HG02763 (cell line): ENCODE data around the gene GOLGA5.
"Not testable (repeated sequence)": the region's sequence is repeated elsewhere in the genome, so short reads cannot be mapped to it uniquely, and the experiment has no call there.

ENCODE experiments used
- ATAC-seq: cut with Tn5 transposase; IDR thresholded peaks from one replicate; pipeline ENCODE4 v1.9.1; 2021; ENCODE audit warnings: mild to moderate bottlenecking, moderate library complexity; ENCODE audit not compliant: unreplicated experiment

Gene GOLGA5

DNA sequence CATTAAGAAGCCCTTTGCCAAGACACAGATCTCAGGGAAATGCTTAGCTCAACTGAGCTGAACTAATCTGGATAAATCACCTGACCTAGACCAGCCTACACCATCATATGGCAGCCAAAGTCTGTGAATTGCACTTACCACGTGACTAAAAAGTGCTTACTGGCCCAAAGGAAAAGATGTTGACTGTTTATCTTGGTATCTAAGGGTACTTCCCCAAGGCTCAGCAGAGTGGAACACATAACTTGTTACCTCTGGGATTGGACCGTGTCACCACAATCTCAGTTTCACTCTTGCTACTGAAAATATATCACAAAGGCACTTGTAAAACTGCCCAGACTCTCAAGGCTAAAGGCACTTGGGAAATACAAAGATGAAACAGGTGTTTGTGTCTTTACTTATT is 18.8 kb upstream of the GOLGA5 start:
- peak; percentile 89 for ATAC-seq

DNA sequence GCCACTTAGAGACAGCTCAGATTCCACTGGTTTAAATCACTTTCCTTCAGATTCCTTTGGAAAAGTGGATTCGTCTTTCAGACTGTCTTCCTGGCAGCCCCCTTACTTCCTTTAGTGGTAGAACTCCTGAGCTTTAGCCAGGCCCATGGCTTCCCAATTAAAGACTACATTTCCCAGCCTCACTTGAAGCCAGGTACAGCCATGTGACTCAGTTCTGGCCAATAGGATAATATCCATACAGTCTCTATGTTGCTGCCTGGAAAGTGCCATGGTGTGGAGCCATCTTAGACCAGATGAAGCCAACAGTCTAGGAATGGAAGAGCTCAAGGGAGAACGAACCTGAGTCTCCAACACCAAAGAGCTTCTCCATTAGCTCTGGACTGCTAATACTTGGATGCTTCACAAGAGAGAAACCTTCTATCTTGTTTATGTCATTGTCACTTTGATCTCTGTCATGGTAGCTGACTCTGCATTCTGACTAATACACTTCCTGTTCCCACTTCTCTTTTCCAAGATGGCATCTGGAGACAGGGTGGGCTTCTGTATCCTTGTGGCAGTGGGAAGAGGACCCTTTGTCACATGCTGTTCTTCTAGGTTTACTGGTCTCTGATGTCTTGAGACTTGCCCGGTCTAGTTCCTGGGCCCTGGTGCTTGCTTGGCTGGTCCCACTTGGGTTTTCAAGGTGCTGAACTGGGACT is 15.1 kb upstream of the GOLGA5 start:
- not testable (repeated sequence) for ATAC-seq

DNA sequence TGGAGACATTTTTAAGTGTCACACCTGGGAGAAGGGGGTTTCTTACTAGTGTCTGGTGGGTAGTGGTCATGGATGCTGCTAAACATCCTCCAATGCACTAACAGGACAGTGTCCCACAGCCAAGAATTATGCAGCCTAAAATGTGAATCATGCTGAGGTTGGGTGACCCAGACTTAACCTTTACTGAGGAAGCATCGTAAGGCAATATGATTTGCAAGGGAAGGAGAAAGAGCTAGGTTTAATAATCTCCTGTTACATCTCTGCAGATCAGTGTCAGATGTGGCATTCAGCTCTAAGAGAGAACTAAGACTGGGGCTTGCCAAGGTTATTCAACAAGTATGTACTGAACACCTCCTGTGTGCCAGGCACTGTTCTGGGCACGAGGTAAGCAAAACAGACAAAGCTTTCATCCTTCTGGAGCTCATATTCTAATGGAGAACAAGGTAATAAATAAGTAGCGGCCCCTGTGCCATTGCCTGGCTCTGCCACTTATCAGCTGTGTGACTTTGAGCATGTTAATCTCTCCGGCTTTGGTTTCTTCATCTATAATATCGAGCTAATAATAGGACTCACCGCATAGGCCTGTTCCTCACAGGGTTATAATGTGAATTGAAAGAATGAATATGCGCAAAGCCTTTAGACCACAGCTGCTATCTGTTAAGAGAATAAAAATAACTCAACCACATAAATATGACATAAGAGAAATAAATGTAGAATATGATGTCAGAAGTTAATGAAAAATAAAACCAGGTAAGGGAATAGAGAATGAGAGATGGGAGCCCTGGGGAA is 13.5 kb upstream of the GOLGA5 start:
- no peak for ATAC-seq

DNA sequence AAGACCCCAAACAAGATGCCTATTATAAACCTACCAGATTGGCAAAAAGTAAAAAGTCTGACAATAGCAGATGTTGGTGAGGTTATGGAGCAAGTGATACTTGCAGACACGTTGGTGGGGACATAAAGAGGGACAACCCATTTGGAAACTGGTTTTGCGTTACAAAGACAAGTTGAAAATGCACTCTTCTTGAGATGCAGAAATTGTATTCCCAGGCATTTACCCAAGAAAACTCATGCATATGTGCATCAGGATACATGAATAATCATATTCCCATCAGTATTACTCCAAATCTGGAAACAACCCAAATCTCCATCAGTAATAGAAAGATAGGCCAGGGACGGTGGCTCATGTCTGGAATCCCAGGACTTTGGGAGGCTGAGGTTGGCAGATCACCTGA is 12.8 kb upstream of the GOLGA5 start:
- no peak for ATAC-seq

DNA sequence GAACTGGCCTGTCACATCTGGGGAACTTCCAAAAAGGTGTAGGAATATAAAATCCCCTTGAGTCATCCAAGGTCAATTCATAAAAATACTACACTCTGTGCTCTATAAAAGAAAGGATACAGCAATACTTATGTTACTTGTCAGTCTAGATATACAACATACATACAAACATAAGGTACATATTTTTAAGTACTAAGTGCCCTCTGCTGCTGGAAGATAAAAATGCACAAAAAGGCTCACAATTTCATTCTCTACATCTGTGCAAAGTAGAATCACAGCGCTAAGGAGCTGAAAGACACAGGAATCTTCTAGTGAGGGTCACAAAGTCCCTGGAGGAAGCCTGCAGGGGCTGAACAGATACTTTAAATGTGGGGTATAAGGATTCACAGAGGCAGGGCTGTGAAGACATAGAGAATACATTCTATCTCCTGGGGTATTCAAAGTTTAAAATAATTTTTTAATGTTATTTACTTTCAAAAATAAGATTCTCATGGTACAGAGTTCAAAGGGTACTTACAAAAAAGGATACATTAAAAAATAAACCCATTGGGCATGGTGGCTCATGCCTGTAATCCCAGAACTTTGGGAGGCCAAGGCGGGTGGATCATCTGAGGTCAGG is 10.2 kb upstream of the GOLGA5 start:
- ATAC-seq, result no peak

DNA sequence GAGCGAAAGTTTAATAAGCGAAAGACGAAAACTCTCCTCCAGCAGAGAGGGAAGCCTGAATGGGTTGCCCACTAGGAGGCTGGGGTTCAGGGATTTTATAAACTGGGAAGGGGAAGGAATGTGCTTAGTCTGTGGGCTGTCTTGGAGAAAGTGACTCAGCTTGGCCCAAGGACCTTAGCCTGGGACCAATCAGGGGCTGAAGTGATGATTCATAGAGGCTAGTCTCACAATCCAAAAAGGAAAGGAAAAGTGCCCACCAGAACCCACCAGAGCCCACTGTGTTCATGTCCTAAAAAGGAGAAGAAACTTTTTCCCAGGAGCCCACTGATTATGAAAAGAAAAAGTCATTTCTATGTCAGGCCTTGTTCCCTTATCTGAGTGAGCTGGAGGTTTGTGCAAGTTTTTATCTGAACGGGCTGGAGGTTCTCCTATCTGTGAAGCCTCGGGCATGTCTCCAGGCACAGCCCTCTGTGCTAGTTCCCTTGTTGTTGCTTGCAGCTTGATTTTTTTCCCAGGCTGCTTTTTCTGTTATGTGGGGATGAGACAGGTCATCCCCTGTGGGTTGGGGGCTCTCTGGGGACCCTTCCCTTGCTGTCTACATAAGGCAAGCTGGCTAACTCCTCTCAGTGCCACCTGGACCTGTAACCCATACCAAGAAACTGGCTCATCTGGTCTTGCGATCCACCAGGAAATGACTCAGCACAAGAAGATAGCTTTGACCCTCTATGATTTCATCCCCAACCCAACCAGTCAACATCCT is 8.3 kb upstream of the GOLGA5 start:
- no peak for ATAC-seq

DNA sequence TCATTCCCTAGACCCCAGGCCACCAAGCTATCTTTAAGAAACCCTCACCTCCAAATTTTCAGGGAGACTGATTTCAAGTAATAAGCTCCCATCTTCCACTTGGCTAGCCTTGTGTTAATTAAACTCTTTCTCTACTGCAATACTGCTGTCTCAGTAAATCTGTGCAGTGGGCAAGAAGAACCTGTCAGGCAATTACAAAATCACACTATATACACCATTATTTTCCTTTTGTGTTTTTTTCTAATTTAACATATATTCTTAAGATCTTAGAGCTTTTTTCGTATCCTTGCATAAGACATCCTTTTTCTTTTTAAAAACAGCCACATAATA is 7.7 kb upstream of the GOLGA5 start:
- ATAC-seq, result no peak

DNA sequence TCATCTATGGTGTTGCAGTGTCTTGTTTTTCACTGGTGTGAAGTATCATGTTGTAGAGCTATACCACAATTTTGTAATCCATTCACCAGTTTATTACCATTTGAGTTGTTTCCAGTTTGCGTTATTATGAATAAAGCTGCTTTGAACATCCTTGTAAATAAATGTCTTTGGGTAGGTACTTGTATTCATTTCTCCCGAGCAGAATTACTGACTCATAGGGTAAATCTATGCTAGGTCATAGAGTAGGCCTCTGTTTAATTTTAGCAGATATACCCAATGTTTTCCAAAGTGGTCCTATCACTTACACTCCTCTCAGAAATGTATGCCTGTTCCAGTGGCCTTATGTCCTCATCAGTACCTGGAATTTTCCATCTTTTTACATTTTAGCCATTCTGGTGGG is 6.6 kb upstream of the GOLGA5 start:
- ATAC-seq, result no peak

DNA sequence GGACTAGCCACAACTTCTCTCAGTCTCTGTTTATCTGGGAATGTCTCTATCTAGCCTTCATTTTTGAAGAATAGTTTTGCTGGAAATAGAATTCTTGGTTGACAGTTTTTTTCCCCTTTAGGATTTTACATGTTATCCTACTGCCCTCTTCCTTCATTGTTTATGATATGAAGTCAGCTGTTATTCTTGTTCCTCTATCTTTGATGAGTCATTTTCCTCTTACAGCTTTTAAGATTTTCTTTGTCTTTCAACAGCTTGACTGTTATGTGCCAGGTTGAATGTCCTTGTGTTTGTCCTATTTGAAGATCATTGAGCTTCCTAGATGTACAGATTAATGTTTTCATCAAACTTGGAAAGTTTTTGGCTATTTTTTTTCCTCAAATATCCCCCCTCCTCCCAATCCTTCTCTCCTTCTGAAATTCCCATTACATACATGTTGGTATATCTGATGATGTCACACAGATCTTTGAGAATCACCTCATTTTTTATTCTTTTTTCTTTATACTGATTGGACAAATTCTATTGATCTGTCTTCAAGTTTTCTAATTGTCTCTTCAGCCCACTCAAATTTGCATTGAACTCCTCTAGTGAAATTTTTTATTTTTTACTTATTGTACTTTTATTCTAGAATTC is 4.5 kb upstream of the GOLGA5 start:
- ATAC-seq, result no peak

DNA sequence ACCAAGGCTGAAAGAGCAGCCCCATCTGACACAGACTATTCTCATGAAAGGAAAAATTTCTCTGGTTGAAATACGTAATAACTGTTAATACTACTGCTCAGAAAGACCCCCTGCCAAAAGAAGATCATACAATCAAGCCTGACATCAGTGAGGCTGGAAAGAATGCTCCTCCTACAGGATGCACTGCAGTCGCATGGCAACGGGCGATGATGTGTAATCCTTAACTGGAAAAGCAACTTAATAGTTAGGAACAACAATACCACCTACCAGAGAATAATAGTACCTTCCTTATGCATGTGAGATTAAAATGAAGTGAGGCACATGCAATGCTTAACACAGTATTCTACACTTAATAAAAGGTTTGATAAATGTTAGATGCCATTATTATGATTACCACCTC is 1.2 kb upstream of the GOLGA5 start:
- no peak for ATAC-seq

DNA sequence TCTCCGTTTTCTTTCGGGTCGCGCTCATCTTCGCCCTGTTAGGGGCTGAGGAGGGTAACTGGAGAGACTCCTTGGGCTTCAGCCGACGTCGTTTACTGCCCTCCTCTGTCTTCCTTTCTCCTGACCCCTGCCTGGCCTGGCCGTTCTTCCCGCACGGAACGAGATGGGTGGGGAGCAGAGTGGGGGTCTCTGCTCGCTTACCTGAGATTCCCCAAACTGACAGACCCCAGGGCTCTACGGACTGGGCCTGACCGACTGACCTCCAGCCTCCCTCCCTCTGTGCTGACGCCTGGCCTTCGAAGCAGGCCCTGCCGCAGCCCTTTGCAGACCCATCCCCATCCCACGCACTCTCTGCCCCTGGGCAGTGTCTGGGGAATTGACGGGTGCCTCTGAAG is 439 bp downstream of the GOLGA5 start:
- ATAC-seq, result no peak

DNA sequence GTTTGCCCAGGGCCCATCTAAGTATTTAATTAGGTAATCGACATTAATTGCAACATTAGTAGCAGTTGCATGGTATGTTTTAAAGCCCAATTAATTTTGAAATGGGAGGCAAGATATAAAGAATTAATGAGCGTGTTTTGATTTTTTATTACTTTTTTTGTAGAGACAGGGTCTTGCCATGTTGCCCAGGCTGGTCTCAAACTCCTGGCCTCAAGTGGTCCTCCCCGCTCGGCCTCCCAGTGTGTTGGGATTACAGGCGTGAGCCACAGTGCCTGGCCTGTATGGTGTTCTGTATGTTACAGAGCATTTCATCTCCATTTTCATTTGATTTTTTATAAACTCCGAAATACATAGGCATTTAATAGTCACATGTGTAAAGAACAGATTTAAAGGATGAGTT is 856 bp downstream of the GOLGA5 start:
- ATAC-seq, result no peak

DNA sequence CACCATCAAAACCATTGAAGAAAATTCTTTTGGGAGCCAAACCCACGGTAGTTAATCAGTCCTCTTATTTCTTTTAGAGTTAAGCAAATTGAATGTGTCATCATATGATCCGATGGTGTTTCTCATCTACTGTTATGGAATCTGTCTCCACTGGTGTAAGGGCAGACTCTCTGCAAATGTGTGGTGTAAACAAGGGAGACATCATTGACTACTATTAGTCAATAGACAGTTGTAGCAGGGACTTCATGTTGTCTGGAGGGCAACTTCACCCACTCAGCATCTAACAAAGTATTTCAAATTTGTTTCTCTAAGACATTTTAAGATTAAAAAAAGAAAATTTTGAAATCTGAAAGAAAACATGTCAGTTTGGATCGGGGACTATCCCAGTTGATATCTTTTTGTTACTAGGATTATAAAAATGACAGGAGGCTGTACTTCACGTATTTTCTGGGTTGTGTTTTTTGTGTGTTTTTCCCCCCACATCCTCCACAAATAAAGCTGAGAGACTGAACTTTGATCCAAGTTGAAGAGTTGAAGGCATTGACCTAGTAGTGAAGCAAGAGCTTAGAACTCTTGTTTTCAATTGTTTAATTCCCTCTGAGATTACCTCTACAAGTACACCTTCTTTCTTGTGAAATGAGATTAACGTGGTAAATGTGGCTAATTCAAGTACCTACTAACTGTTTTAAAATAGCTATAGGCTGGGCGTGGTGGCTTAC is 4.0 kb downstream of the GOLGA5 start:
- no peak for ATAC-seq

DNA sequence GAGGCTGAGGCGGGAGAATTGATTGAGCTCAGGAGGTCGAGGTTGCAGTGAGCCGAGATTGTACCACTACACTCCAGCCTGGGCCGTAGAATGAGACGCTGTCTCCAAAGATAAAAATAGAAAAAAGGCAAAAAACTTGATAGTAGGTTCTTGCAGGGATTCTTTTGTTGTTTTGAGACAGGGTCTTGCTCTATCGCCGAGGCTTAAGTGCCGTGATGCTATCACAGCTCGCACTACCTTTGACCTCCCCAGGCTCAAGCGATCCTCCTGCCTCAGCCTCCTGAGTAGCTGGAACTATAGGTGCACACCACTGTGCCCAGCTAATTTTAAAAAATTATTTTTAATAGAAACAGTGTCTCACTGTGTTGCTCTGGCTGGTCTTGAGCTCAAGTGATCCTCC is 4.7 kb downstream of the GOLGA5 start:
- ATAC-seq, result no peak

DNA sequence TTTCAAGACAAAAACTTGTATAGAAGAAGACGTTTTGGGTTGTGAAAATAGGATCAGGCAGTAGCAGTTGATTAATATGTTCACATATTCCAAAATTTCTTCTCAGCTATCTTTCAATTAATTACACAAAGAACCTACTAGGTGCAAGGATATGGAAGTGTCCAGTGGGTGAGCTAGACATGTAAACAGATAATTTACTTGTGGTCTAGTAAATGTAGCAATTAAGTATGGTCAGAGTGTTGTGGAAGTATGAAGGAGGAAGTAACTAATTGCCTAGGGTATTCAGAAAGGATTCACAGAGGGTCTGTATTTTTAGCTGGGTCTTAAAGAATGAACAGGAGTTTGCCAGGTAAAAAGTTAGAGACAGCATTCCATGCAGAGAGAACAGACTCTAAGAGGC is 5.9 kb downstream of the GOLGA5 start:
- ATAC-seq, result no peak

DNA sequence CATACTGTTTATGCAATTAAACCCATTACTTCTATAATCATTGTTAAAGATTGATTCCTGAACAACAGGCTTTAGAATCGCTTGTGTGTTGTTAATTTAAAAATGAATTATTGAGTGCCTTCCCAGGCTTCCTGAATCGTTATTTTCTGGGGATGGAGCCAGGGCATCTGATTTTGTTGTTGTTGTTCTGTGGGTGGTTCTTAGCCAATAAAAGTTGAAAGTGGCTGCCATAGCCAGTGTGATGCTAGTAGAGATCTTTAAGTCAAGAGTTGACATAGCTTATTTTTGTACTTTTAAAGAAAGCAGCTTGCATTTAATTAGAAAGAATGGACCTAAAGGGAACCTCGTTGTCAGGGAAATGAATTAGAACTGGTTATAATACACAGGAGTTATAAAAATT is 6.4 kb downstream of the GOLGA5 start:
- no peak for ATAC-seq

DNA sequence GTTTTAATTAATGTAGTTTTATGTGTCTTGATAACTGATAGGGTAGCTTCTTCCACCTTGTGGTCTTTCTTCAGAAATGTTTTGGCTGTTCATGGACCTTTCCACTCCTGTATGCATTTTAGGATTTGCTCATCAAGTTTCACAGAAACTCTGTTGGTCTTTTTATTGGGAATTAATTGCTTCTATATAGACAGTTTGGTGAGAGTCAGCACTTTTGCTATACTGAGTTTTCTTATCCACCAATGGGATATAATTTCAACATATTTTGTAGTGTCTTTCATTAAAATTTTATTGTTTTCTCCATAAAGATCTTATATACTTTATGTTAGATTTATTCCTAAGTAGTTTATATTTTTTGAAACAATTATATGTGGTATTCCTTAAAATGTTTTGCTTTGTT is 7.8 kb downstream of the GOLGA5 start:
- no peak for ATAC-seq

DNA sequence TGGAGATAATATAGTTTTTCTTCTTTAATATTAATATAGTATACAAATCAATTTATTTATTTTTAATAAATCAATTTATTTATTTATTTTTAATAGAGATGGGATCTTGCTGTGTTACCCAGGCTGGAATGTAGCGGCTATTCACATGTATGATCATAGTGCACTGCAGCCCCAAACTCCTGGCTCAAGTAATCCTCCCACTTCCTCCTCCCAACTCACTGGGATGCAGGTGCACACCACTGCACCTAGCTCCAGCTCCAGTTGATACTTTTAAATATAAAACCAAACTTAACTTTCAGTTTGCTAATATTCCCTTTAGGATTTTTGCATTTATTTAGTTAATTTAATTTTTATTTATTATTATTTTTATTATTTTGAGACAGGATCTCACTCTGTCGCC is 8.6 kb downstream of the GOLGA5 start:
- ATAC-seq, result no peak

DNA sequence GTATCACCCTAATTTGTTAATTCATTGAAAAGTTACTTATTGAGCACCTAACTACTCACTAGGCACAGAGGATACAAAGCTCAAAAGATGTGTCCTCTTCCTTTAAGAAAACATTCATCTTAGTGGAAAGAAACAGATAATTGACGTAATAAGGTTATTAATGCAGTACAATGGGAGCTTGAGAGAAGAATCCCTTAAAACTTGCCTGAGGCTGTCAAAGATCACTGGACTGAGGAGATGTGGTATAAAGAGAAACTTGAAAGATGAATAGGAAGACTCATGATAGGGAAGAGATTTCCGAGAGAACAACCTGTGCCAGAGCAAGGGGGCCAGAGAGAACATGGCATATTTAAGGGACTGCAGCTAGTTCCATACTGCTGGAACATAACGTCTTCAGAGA is 19.1 kb downstream of the GOLGA5 start:
- no peak for ATAC-seq

DNA sequence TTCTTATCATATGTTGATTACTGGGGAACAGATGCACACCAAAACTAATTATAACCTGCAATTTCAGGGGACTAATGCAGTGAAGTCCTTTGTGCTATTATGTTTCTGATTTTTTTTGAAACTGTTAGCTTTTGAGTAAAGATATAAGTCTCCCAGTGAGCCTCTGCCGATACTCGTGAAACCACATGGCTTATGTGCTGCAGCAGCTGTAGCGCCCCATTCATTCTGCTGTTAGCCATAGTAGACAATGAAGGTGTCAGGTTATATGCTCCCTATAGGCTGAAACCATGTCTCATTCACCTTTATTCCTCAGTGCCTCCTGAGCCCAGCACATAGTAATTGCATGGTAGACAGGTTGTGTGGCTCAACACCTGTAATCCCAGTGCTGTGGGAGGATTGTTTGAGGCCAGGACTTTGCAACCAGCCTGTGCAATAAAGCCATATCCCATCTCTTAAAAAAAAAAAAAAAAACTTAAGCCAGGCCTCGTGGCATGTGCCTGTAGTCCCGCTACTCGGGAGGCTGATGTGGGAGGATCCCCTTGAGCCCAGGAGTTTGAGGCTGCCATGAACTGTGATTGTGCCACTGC is 25.0 kb downstream of the GOLGA5 start:
- no peak for ATAC-seq
